Measurements from ENCODE around the gene OR4D9.

DNA sequence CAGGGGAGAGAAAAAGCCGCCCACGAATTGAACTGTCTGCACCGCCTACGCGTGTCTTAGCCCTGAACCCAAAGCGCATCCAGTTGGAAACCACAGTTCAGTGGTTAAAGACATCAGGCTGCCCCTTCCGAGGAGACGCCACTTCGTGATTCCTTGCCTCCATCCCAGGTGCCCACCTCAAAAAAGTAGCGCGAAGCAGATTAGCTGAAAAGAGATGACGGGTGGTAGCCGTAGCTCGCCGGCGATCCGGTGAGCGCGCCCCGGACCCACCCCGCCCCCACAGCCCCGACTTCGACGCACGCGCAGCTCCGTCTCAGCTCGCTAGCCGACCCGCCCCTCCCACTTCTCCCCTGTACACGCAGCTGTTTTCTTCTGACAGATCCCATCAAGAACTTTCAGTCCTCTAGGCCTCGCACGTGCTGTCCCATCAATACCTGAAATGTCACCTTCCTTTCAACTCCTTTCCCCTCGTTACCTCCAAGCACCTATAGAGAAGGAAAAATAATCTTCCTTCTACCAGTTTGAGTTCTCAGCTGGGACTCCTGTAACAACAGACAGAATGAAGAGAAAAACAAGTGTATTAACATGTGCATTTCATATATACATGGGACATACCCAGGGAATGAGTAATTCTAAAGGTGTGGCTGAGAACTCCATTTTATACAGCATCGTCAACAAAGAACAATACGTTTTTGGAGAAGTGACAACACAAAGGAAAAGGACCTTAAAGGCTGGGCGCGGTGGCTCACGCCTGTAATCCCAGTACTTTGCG lies 49.5 kb downstream of the OR4D9 start:
- TF ChIP-seq ARNTL (CRISPR knock-in tag; IDR thresholded peaks at IDR 0.05; ENCODE audit: borderline replicate concordance, low read depth): no peak
- TF ChIP-seq ISL1 (CRISPR knock-in tag; IDR thresholded peaks at IDR 0.05): no peak
- TF ChIP-seq OSR1 (CRISPR knock-in tag; IDR thresholded peaks at IDR 0.05): no peak
- no peak for TF ChIP-seq ZNF565 (CRISPR knock-in tag; conservative IDR thresholded peaks at IDR 0.05; ENCODE audit: low read depth)
- no peak for TF ChIP-seq ESRRG (CRISPR knock-in tag; IDR thresholded peaks at IDR 0.05)

Measured in SK-N-SH treated with all-trans-retinoic acid at 6 μM for 48 hours (cell line).